DND-41 (cell line): ENCODE results near the gene DENND2D.

Experiments used
- CTCF ChIP-seq: IDR thresholded peaks from 2 replicates; pipeline ENCODE4 v1.5.1; 2012; ENCODE audit warnings: borderline replicate concordance, low read length, moderate library complexity, mild to moderate bottlenecking; ENCODE audit not compliant: poor library complexity, severe bottlenecking; ENCODE audit errors: extremely low read depth
- EZH2 ChIP-seq: IDR thresholded peaks from 3 replicates; pipeline ENCODE4 v1.6.1; 2012; ENCODE audit warnings: borderline replicate concordance, low read depth, mild to moderate bottlenecking, moderate library complexity, low read length, inconsistent platforms; ENCODE audit not compliant: severe bottlenecking

GRCh38 chr1:111247125-111247838 is 46.8 kb upstream of the DENND2D start:
- TF ChIP-seq CTCF (no peak), EZH2 (no peak)
